ENCODE measurements around the gene KLB.

KLB gene

GRCh38 chr4:39433878-39434492 lies 27.3 kb downstream of the KLB start:
- Histone ChIP-seq H3K27ac (no peak overlapping the region), H3K4me3 (ENCODE audit: low read depth, low read length) (no peak overlapping the region), H3K36me3 (replicated peaks) (no peaks in the 10 kb centered on the region), H3K27me3 (replicated peaks) (no peaks in the 10 kb centered on the region)
- TF ChIP-seq CTCF (IDR thresholded peaks at IDR 0.05; ENCODE audit: low read depth, low read length, missing control alignments) = no peak
- DNase-seq = no peak
- in situ Hi-C loops (cut with HindIII; ENCODE audit: low pct_ligation_motif_present, low sequenced_read_pairs) = no loop called here

- in situ Hi-C loops (cut with HindIII; ENCODE audit: low pct_ligation_motif_present, low sequenced_read_pairs) = no loop called here
- TF ChIP-seq CTCF (IDR thresholded peaks at IDR 0.05; ENCODE audit: low read depth, low read length, missing control alignments) = peak; percentile 46
These were observed 29.2 kb downstream of the KLB start for GRCh38 chr4:39435659-39436563.

DNA sequence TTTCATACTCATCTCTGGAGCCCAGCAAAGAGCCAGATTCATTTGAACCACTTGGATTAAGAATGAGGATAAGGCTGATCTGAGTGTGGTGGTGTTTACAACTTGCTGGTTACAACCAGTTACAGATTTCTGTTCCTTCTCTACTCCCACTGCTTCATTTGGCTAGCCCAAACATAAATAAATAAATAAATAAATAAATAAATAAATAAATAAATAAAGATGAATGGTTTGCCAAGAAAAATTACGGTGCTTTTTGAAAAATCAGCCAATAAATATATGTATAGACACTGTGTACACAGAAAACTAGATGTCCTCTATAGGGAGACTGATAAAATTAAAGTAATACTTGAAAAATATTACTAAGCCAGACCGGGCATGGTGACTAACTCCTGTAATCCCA lies 34.9 kb downstream of the KLB start:
- Histone ChIP-seq H3K27me3 (replicated peaks) (no peaks in the 10 kb centered on the region), H3K4me3 (ENCODE audit: low read depth, low read length) (no peak overlapping the region), H3K27ac (no peak overlapping the region), H3K36me3 (replicated peaks) (no peaks in the 10 kb centered on the region)
- in situ Hi-C loops (cut with HindIII; ENCODE audit: low pct_ligation_motif_present, low sequenced_read_pairs) = no loop called here
- DNase-seq = no peak
- no peak for TF ChIP-seq CTCF (IDR thresholded peaks at IDR 0.05; ENCODE audit: low read depth, low read length, missing control alignments)

More at GRCh38 chr4:39435659-39436563, 29.2 kb downstream of the KLB start:
- Histone ChIP-seq H3K36me3 (replicated peaks) (no peaks in the 10 kb centered on the region), H3K4me3 (ENCODE audit: low read depth, low read length) (no peak overlapping the region), H3K27ac (no peak overlapping the region), H3K27me3 (replicated peaks) (no peaks in the 10 kb centered on the region)
- DNase-seq = no peak

GRCh38 chr4:39442998-39443397 lies 36.3 kb downstream of the KLB start:
- DNase-seq = no peak
- in situ Hi-C loops (cut with HindIII; ENCODE audit: low pct_ligation_motif_present, low sequenced_read_pairs) = no loop called here
- Histone ChIP-seq H3K27ac (no peak overlapping the region), H3K4me3 (ENCODE audit: low read depth, low read length) (no peak overlapping the region), H3K36me3 (replicated peaks) (no peaks in the 10 kb centered on the region), H3K27me3 (replicated peaks) (no peaks in the 10 kb centered on the region)
- no peak for TF ChIP-seq CTCF (IDR thresholded peaks at IDR 0.05; ENCODE audit: low read depth, low read length, missing control alignments)

- in situ Hi-C loops (cut with HindIII; ENCODE audit: low pct_ligation_motif_present, low sequenced_read_pairs) = no loop called here
- Histone ChIP-seq H3K36me3 (replicated peaks) (peaks cover 10% of the 10 kb centered on the region), H3K27ac (no peak overlapping the region), H3K4me3 (ENCODE audit: low read depth, low read length) (peak overlapping the region; percentile 45), H3K27me3 (replicated peaks) (no peaks in the 10 kb centered on the region)
- DNase-seq = no peak
- TF ChIP-seq CTCF (IDR thresholded peaks at IDR 0.05; ENCODE audit: low read depth, low read length, missing control alignments) = no peak
These were observed 39.7 kb downstream of the KLB start for GRCh38 chr4:39446483-39446841.

Data from brain microvascular endothelial cell (primary cell).